GM12872 (cell line): ENCODE data around the gene LRIG1.

ENCODE experiments used
- CTCF ChIP-seq: IDR thresholded peaks from 3 replicates; pipeline ENCODE4 v1.5.1; 2011; ENCODE audit warnings: low read depth, mild to moderate bottlenecking, low read length, moderate library complexity; ENCODE audit not compliant: insufficient read depth

Gene LRIG1

DNA sequence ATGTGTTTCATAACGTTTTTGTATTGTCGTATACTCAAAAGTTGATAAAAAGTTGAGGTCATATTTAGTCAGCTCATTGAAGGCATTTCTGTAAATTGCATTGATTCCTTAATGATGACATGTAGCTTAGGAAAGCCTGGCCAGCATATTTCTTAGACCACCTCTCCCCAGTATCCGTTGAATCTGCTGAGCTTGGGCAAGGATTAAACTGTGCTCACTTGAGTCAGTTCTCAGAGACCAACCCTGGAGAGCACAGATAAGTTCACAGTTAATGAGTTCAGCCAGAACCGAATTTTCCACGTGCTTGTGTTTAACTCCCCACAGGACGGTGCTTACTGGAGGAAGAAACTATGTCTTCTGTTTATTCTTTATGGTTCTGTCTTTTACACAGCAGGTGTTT, 147.3 kb downstream of the LRIG1 start:
- TF ChIP-seq CTCF: no peak

DNA sequence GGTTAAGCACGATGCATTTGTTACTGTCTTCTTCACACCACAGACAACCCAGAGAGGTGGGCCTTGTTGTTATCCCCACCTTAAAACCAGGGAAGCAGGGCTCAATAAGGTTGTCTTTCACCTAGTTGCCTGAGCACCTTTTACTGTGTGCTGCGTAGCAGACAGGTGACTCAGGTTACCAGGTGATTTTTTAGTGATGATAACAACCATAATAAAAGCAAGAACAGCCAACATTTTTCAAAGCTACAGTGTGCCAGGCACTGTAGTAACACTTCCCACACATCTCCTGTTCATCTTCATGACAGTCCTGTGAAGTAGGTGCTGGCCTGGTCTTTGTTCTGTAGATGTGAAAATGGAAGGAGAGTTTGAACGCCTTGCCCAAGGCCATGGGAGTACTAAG, 147.8 kb downstream of the LRIG1 start:
- no peak for TF ChIP-seq CTCF

DNA sequence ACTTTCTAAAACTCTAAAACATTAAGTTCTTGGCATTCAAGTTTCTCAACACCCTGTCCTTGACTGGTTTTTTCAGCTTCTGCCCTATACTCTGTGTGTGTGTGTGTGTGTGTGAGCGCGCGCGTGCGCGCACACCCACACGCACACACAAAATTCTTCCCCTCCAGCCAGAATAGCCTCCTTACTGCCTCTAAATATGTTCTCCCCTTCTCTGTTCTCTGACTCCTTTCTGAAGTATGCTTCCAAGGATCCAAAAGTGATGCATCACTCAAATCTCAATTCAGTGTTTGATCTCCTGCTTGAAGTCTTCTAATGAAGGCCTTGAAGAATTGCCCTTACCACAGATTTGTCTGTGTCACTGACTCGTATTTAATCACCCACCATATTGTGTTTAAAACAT, 150.2 kb downstream of the LRIG1 start:
- no peak for TF ChIP-seq CTCF

GRCh38 chr3:66348704-66349103, 152.1 kb downstream of the LRIG1 start:
- TF ChIP-seq CTCF: no peak

DNA sequence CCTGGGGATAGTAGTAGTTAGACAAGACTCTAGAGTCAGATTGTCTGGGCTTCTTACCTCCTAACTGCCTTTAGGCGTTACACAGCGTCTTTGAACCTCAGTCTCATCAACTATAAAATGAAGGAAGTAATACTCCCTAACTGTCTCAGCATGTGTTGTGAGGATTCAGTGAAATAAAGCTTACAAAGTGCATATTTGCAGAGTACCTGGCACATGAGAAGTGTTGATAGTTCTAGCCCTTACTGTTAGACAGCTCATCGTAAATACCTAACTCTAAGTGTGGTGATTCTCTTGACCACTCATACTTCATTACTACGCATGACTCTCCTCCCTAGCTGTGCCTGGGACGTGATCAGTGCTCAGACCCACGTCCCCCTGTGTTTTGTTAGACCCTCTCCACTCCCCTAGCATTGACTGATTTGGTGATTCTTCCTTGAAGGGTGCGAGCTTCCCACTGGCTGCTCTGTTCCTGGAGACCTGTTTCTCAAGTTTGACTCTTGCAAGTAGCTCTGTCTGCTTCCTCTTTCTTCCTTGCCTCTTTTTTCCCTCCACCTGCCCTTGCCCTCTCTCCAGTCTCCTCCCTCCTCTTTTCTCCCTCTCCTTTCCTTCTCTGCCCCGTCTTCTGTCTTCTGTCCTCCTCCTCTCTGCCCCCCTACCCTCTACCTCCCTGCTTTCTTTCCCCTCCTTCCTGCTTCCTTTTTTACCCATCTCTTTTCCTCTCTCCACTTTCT, 155.8 kb downstream of the LRIG1 start:
- no peak for TF ChIP-seq CTCF

- TF ChIP-seq CTCF: no peak
Observed at GRCh38 chr3:66344391-66344811, 156.4 kb downstream of the LRIG1 start.

GRCh38 chr3:66342717-66343356, 158.0 kb downstream of the LRIG1 start:
- TF ChIP-seq CTCF: no peak
